ENCODE results near the gene USP24.
"Not testable (repeated sequence)": the region's sequence is repeated elsewhere in the genome, so short reads cannot be mapped to it uniquely, and the experiment has no call there.

Gene USP24

GRCh38 chr1:55215194-55216021 lies at the start of gene USP24:
Gene USP24 (minus strand): TSS chr1:55215364. CDS start chr1:55215113, 251 bp downstream.
- peak; percentile 83 for DNase-seq

DNA sequence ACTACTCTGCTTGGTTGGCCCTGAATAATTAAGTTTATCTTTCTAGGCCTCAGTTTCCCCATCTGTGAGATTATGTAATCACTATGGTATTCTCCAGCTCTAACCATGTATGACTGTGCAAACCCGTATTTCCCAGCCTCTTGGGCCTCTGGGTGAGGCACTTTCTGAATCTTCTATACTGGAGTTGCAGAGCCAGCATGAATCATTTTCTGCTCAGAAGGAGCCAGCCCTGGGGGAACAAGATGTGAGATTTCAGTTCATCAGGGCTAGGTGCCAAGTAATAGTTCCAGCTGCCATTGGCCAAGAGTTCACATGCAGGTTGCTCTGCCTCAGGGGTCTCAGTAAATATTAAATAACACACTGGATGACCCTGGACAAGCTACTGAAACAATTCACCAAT lies 47.7 kb upstream of the USP24 start:
- DNase-seq = no peak

- DNase-seq = no peak
These were observed 44.9 kb upstream of the USP24 start for GRCh38 chr1:55259911-55260609.

- peak; percentile 58 for DNase-seq
These were observed 42.8 kb upstream of the USP24 start for GRCh38 chr1:55257958-55258357.

DNA sequence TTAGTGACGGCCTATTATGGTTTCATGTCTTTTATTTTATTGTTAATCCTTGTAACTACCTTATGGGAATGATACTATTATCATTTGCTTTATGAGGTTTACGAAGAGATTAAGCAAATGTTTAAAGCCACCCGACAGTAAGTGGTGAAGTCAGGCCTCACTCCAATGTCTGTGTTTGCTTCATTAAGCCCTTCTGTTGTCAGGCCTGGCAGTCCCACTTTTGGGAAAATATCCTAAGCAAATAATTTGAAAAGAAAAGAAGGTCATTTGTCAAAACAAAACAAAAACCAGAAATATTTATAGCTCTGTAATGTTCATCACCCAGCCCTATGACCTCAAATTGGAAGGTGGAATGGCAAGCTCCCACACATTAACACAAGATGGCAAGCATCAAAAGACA lies 40.7 kb upstream of the USP24 start:
- DNase-seq = no peak

DNA sequence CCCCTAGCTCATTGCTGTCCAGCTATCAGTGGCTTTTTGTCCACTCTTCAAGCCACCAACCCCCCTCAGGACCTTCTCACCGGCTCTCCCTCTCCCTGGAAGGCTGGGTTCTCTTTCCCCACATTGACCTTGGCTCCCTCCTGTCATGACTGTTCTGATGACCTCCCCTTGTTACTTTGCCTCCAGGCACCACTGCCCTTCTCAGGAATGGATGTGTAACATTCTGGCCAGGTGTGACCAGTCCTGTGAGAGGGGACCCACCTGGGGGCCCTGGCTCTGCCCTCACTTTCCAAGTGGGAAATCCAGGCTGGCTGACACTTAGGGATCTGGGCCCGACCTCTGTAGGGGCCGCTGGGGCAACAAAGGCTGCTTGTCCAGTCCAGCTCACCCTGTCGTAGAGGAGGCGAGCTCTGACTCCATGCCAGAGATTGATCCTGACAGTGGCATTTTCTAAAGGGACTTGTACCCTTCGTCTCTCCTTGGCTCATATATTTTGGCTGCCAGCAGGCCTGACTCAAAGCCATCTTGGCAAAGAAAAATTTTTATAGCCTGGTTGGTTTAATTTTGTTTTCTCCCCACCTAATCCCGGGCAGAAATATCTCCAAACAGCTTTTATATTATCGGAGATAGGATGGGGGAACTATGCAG lies 37.9 kb upstream of the USP24 start:
- DNase-seq = no peak

- DNase-seq = no peak
These were observed 35.4 kb upstream of the USP24 start for GRCh38 chr1:55250399-55251075.

GRCh38 chr1:55249646-55250398 lies 34.7 kb upstream of the USP24 start:
- no peak for DNase-seq

DNA sequence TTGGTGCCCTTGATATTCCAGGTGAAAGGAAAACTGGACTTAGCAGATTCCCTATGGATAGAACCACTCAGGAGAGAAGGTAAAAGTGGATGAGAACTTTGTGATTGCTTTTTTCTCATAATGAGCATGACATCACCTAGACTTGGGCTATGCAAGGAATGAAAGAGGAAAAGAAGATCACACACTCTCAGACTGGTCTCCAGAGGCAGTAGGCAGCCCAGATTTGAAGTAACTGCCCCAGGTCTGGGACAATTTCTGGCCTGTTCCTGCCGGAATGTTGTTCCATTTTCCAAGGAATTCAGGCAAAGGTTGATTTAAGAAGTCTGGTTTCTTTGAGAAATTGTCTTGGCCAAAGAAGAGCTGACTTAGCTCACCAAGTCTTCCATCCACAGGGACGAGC lies 31.7 kb upstream of the USP24 start:
- DNase-seq = no peak

- no peak for DNase-seq
These were observed 31.2 kb upstream of the USP24 start for GRCh38 chr1:55246331-55246730.

DNA sequence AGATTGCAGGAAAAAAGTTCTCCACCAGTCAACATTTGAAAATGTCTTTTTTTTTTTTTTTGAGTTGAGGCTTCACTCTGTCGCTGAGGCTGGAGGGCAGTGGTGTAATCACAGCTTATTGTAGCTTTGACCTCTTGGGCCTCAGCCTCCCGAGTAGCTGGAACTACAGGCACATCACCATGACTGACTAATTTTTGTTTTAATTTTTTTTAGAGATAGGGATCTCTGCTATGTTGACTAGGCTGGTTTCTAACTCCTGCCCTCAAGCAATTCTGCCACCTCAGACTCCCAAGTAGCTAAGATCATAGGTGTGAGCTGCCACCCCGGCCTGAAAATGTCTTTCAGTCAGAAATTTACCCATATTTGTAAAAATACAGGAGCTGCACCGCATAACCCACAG lies 30.6 kb upstream of the USP24 start:
- no peak for DNase-seq

GRCh38 chr1:55244476-55245099 lies 29.4 kb upstream of the USP24 start:
- no peak for DNase-seq

DNA sequence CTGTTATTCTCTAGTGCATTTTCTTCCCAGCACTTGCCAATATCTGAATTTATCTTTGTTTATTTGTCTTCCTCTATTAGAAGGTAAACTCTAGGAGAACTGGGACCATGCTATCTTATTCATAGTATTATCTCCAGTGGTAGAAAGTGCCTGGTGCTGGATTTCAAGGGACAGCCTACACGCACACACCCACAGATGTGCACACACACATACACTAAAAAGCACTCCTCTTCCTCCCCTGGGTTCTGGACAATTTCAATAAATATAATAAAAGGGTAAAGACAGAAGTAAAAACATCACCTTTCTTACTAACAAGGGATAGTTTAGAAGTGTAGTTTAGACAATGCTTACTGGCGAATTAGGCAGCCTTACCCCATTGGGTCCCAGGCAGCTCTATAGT lies 28.5 kb upstream of the USP24 start:
- DNase-seq = no peak

GRCh38 chr1:55239548-55239947 lies 24.4 kb upstream of the USP24 start:
- DNase-seq = no peak

GRCh38 chr1:55235722-55236121 lies 20.6 kb upstream of the USP24 start:
- no peak for DNase-seq

DNA sequence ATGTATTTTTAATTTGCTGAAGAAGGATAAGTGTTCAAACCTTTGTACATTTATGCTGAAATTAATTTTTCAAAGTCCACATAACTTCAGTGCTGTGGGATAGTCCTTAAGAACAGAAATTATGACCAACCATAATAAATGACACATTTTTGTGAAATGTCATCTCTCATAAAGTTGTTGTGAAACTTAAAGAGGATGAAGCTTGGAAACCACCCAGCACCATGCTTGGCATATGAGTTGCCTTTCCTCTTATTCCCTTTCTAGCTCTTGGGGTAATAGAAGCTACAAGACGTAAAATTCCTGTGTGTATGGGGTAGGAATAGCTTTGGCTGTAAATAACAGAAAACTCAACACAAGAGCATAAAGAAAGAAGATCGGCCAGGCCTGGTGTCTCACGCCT lies 18.9 kb upstream of the USP24 start:
- DNase-seq = no peak

- DNase-seq = no peak
These were observed 18.1 kb upstream of the USP24 start for GRCh38 chr1:55233145-55233777.

DNA sequence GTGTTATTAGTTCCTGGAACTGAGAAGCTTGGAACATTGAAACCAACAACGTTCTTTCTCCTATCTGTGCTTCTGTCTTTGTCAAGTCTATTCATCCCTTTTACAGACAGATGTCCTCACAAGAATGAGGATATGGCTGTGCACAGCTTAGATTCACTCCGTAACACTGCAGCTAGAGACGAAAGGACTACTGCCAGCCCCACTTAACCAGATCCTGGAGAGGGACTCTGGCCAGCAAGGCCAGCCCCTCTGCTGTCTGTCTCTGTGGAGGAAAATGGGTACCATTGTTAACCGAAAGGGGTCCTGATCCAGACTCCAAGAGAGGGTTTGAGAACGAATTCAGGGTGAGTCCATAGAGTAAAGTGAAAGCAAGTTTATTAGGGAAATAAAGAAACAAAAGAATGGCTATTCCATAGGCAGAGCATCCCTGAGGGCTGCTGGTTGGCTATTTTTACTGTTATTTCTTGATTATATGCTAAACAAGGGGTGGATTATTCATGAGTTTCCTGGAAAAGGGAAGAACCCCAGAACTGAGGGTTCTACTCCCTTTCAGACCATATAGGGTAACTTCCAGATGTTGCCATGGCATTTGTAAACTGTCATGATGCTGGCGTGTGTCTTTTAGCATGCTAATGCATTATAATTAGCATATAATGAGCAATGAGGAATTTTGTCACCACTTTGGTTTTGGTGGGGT lies 17.4 kb upstream of the USP24 start:
- DNase-seq = no peak

DNA sequence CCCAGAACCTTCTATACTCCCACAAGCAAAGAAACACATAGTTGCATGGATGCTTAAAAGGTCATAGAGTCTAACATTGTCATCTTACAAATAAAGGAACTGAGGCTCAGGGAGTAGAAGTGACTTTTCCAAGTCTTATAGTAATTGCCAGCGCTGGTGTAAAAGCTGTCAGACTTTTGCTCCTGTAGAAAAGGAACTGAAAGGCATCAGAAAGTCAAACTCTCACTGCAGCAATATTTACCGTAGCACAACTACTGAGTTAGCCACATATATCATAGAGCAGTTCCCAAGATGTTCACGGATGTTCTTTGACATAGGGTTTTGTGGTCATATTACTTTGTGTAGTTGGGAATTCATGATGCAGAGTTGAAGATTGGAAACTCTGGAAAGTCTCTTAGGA lies 16.6 kb upstream of the USP24 start:
- DNase-seq = no peak

GRCh38 chr1:55230659-55231058 lies 15.5 kb upstream of the USP24 start:
- DNase-seq = no peak

- not testable (repeated sequence) for DNase-seq
These were observed 14.6 kb upstream of the USP24 start for GRCh38 chr1:55229726-55230125.
